ENCODE results near the gene TRERF1. TPM values are rescaled to one million over a fixed set of nuclear protein-coding genes. Genes with fewer than 3 reads are reported as not detected.
"Not testable (repeated sequence)": the region's sequence is repeated elsewhere in the genome, so short reads cannot be mapped to it uniquely, and the experiment has no call there.

TRERF1 gene
- total RNA-seq, 1 donor from 2014 or later: 3.3 TPM

DNA sequence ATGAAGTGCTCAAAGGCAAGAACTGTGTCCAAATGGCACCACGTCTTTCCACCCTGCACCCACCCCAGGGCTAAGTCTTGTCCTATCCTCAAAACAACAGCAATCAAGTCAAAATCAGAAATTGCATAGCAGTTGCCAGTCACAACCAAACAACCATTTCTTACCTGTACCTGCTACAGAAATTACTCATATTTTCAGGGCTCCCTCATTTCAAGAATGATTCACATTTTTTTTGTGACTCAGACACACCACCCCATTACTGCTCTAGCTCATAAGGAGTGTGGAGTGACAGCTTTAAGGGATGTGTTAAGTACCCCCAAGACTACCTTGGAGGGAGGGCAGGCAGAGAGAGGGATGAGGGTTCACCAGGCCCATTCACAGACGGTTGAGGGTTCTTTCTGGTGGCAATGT lies 111.7 kb downstream of the TRERF1 start:
- DNase-seq (ENCODE audit: low spot score): no peak

DNA sequence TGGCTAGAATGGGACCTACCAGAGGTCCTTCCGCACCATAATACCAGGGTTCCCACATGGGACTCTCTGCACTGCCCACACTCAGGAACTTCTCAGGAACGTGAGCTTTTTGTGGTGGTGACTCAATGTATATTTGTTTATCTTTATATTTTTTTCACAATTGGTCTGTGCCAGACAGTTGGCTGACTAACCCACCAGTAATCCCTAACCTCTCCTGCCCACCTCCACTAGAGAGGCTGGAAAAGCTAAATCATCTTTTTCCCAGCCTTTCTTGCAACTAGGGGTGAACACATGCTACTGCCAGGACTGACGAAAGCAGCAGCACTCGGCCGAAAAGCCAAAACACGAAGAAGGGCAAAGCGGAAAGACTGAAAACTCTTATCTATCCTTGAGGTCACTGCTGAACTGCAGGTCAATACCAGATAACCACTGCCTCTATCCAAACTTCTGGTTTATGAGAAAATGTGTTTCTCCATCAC lies 112.9 kb downstream of the TRERF1 start:
- no peak for DNase-seq (ENCODE audit: low spot score)

DNA sequence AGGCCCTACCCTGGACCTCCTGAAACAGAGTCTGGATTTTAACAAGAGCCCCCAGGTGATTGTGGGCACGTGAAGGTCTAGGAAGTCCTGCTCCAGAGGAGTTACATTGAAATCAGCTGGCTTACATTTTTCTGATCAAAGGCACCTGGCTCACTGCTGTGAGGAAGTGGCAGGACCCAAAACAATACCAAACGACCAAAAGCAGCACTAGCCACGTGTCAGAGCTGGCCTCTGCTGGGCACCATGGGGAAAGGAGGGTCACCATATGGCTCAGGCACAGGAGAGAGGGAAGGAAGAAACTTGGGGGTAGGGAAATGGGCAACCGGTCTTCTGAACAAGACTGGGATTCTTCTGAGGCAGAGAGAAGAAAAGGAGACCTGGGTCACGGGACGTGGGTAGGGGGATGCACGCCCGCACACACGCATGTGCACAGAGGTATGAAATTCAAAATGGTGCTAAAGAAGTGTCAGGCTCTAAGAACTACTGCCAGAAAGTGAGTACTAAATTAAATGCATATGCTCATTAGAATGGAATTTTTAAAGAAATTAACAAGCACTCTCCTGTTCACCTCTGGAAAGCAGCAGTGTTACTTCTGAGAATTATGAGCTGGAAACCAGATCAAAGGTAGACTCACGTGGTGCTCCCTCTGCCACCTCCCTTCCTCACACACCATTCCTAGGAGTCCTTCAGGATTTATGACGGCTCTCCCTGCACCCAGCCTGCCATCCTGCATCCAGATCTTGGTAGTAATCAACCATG lies 113.6 kb downstream of the TRERF1 start:
- DNase-seq (ENCODE audit: low spot score): no peak

DNA sequence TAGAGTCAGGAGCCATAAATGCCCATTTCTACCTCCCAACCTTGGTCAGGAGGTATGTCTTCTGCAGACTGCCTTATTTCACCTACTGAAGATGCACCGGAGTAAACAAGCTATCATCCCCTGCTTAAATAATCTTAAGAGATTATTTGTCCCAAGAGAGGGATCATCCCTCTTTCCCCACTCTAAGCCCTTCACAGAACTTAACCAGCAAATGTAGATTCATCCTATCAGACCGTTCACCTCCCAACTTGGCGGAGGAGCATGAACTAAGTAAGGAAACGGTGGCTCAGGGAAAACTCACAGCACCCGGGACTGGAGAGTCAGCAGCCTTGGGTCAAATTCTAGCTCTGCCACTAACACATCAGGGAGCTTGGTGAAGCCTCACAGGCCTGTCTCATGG lies 115.3 kb downstream of the TRERF1 start:
- no peak for DNase-seq (ENCODE audit: low spot score)

DNA sequence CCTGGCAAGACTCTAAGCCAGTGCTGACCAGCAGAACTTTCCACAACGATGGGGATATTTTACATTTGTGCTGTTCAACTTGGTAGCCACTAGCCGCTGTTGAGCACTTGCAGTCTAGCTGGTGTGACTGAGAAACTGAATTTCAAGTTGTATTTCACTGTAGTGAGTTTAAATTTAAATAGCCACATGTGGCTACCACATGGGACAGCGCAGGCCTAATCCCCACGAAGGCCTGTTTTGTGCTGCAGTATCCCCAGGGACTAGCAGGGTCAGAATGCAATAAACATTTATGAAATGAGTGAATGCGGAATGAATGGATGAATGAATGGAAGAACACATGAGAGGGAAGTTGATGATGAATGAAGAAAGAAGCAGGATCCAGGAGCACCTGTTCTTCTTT lies 115.8 kb downstream of the TRERF1 start:
- no peak for DNase-seq (ENCODE audit: low spot score)

DNA sequence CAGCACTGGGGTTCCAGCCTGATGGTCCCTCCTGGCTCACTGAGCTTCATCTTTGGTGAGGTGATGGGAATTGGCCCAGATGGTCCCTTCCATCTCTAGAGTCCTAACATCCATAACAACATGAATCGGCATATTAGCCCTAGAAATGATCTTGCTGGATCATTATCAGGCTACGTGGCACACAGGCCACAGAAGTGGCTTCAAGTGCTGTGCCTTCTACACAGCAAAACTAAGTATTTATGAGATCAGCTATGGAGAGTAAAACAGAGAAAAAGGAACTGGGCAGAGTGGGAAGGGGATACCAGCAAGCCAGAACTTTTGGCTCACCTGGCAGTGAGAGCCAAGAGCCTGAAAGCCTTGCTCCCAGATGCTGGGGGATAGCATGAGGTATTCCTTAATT lies 116.9 kb downstream of the TRERF1 start:
- DNase-seq (ENCODE audit: low spot score): no peak

GRCh38 chr6:42333612-42334011 lies 118.1 kb downstream of the TRERF1 start:
- DNase-seq (ENCODE audit: low spot score): no peak

- no peak for DNase-seq (ENCODE audit: low spot score)
Observed at GRCh38 chr6:42332916-42333315, 118.8 kb downstream of the TRERF1 start.

DNA sequence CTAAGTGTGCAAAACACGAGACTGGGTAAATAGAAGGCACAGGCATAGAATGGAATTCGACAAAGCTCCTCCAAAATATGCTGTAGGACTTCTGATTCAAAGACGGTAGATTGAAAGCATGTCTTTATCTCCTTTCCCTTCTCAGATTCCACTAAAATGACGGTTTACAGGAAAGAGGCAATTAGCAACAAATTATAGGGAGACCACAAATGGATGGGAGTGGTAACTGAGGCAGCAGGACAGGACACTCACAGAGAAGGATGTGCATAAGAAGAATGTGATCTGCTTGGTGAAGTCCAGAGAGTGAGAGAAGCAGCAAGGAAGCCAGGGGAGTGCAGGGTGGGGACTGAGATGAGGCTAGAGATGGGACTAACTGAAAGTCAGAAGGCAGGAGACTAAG lies 120.7 kb downstream of the TRERF1 start:
- no peak for DNase-seq (ENCODE audit: low spot score)

DNA sequence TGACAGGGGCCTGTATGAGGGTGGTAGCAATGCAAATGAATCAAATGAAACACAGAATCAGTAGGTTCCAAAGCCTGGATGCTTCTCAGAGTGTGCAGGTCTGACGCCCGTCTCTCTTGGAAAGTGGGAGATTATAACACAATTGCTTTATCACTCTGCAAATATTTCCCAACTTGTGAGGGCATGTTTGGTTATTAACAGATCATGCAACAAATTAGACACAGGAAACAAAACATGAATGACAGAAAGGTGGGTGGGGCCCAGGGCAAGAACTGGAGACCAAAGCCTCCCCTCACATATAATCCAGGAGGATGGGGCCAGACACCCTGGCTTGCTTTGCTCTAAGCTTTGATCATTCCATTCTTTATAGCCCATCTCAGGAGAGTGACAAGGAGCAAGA lies 125.5 kb downstream of the TRERF1 start:
- DNase-seq (ENCODE audit: low spot score): no peak

- DNase-seq (ENCODE audit: low spot score): not testable (repeated sequence)
Observed at GRCh38 chr6:42324656-42325324, 126.9 kb downstream of the TRERF1 start.

DNA sequence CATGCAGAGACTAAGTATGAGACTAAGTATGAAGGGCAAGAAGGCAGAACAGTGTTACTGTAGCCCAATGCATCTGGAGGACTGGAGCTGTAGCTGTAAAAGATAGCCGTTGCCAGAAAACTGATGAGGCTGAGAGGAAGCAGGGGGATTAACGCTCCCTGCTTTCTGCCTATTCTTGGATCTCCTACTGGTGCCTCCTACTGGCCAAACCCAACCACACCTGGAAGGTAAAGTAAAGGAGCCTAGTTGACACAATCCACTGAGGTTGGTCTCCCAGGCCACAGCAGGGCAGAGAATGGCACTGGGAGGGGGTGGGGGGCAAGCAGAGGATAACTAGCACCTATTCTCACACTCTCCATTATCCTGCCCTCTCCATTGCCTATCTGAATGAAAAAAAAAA lies 129.1 kb downstream of the TRERF1 start:
- no peak for DNase-seq (ENCODE audit: low spot score)

DNA sequence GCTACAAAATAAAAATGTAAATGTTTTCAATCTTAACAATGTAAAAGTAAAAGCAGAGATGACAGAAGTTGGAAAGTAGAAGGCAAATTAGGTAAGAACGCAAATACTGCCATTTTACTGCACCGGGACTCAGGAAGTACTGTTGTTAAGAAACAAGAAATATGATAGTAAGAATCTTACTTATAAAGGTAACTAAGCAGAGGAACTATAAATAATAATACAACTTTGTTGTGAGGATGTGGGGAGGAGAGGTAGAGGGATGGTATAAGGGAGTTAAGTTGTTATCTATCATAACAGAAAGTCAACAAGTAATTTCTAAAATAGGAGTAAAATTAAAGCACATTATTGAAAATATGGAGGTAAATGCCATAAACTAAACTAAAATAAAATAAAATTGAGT lies 129.8 kb downstream of the TRERF1 start:
- no peak for DNase-seq (ENCODE audit: low spot score)

- DNase-seq (ENCODE audit: low spot score): no peak
Observed at GRCh38 chr6:42320762-42321161, 131.0 kb downstream of the TRERF1 start.

- no peak for DNase-seq (ENCODE audit: low spot score)
Observed at GRCh38 chr6:42318480-42318879, 133.2 kb downstream of the TRERF1 start.

DNA sequence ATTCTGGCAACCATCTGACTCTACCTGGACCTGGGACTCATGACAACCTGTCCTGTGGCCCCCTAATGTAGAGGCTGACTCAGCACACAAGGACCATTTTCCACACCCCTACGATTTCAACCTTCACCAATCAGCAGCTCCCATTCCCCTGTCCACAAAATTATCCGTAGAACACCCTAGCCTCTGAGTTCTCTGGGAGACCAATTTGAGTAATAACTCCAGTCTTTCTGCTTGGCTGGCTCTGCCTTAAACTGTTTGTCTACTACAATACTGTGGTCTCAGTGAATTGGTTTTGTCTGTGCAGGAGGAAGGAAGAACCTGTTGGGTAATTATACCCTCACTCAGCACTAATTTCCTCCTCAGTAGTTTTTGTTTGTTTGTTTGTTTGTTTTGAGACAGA lies 134.7 kb downstream of the TRERF1 start:
- DNase-seq (ENCODE audit: low spot score): no peak

DNA sequence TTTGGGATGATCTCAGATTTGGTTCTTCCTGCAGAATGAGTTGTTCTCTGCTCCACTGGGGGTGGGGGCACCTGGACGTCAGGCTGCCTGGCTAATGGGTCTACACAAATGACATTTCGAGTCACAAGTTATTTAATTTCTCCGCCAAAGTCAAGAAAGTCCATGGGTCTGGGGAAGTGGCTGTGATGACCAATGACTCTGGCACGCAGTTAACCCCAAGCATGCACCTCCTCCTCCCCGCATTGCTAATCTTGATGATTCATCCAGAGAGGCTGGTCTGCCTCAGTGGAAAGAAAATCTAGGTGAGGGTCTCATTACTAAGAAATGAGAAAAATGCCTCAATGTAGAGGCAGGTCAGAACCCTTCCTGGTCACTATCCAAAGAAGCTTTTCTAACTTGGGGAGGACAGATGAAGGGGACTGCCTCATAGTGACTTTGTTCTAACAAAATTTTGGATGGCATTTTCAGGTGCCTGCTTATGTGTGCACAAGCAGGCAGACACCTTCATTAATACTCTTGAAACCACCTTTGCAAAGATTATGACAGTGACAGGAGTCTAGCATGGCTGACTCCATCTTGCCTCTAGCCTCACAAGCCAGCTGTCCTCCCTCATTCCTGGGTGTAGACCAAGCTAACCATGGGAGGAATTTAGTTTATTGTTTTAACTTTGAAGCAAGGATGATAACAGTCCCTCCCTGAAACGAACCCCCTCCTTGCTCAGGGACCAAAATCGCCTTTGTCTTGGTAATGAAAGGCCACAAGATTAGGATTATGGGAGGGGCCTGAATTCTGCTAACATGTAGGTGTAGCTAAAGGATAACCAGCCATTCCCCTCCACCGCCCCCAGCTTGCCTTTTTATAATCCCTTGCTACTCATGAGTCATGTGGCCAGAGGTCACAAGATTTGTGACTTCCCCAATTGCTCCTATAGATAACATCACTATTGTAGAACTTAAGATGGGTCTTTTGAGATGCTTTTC lies 135.4 kb downstream of the TRERF1 start:
- DNase-seq (ENCODE audit: low spot score): no peak

- no peak for DNase-seq (ENCODE audit: low spot score)
Observed at GRCh38 chr6:42315259-42315990, 136.3 kb downstream of the TRERF1 start.

GRCh38 chr6:42314571-42315258 lies 137.0 kb downstream of the TRERF1 start:
- no peak for DNase-seq (ENCODE audit: low spot score)

DNA sequence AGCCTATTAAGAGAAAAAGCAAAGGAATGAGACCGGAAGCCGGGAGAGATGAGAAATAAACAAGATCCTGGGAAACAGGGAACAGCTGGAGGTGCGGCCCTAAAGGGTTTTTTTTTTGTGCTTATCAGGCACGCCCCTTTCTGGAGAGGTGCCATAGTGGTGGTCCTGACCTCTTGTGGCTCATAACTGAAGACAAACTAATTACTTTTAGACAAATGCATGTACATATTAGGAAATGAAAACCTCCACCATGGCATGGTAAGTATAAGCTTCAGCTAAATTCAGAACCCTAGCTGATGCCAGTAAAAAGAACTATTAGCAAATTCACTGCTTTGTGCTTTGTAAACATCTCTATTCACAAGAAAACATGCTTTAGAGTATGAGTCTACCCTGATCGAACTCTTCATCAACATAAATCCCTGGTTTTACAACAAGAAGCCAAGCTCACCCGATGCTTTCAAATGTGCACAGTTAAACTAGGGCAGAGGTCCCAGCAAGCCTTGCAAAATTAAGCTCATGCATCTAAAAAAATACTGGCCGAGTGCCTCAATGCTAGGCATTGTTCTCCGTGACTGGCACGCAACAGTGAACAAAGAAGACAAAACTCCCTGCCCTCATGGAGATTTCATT lies 137.7 kb downstream of the TRERF1 start:
- no peak for DNase-seq (ENCODE audit: low spot score)

All from mesenteric fat pad (tissue), 1 donor.